Right kidney (tissue), 1 donor: Measurements from ENCODE around the gene TYROBP.
"Not testable (repeated sequence)": the region's sequence is repeated elsewhere in the genome, so short reads cannot be mapped to it uniquely, and the experiment has no call there.

ENCODE experiments used
- DNase-seq: peaks from one replicate; pipeline ENCODE4 v3.0.0-alpha.2; 2016

TYROBP gene

DNA sequence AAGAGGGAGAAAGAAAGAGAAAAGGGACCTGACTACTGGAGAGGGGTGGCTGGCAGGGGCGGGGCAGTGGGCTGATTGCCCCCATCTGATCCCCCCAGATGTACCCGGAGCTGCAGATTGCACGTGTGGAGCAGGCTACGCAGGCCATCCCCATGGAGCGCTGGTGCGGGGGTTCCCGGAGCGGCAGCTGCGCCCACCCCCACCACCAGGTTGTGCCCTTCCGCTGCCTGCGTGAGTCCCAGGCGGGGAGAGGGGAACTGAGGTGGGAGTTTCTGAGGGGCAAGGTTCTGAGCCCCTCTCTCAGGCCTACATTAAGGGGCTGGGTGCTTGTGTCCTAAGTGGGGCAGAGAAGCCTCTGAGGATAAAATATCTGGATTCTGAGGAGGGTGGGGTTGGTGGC, 37.3 kb downstream of the TYROBP start:
- no peak for DNase-seq

DNA sequence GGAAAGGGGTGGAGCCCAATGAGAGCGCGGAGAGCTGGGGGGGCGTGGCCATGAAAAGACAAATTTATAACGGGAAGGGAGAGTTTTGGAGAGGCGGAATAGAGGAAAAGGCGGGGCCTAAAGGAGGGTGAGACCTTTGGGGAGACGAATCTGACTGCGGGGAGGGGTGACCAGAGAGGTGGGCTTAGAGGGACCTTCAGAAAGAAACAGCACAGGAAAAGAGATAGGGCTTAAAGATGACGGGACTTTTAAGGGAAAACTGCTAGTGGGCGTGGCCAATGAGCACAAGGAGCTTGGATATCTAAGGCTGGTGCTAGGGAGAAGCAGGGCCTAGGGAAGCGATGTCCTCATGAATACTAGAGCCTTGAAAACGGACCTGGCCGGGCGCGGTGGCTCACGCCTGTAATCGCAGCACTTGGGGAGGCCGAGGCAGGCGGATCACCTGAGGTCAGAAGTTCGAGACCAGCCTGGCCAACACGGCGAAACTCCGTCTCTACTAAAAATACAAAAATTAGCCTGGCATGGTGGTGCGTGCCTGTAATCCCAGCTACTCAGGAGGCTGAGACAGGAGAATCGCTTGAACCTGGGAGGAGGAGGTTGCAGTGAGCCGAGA, 37.9 kb downstream of the TYROBP start:
- DNase-seq, result not testable (repeated sequence)

- peak; percentile 68 for DNase-seq
Observed at GRCh38 chr19:35869327-35870123, 38.6 kb downstream of the TYROBP start.

DNA sequence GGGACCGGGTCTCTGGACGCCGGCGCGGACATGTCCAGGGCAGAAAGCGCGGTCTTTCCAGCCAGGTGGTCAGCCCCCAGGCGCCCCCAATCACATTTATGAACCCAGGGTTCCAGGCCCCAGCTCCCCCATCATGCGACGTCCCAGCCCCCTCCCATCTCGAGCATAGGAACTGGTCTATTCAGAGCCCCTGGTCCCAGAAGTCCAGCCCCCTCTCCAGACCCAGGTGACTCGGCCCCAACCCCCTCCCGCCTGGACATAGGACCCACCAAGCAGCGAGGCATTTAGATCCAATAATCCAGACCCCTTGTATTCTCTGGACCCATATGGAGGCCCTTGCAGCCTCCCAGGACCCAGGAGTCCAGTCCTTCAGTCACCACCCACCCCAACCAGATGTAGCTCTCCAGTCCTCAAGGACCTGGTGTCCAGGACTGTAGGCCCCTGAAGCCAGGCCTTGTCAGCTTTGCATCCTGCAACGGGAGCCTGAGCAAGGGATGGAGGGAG, 39.2 kb downstream of the TYROBP start:
- DNase-seq, result peak; percentile 51

DNA sequence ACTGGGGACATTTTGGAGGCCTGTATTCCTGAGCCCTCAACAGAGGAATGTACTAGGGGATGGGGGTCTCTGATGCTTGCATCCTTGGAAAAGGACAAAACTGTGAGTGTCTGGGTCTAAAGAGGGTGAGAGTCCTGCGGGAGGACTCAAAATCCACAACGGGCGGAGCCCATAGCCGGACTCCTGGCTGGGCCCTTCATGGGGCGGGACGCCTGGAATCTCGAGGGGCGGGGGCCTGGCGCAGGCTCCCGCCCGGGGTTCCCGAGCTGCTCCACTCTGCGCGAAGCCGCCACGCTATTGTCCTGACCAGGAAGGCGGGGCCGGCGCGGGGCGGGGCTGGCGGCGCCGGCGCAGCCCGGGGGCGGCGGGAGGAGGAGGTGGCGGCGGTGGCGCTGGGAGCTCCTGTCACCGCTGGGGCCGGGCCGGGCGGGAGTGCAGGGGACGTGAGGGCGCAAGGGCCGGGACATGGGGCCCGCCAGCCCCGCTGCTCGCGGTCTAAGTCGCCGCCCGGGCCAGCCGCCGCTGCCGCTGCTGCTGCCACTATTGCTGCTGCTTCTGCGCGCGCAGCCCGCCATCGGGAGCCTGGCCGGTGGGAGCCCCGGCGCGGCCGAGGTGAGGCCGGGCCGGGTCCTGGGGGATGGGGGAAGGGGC, 39.8 kb downstream of the TYROBP start, which contains the start of gene APLP1:
APLP1 (plus strand) TSS at position 403 of the 651 bp plus-strand sequence; CDS start at position 466, 63 bp downstream.
- peak; percentile 60 for DNase-seq

GRCh38 chr19:35863018-35863417, 45.1 kb downstream of the TYROBP start:
- DNase-seq, result no peak

- DNase-seq, result no peak
Observed at GRCh38 chr19:35862528-35862927, 45.6 kb downstream of the TYROBP start.

DNA sequence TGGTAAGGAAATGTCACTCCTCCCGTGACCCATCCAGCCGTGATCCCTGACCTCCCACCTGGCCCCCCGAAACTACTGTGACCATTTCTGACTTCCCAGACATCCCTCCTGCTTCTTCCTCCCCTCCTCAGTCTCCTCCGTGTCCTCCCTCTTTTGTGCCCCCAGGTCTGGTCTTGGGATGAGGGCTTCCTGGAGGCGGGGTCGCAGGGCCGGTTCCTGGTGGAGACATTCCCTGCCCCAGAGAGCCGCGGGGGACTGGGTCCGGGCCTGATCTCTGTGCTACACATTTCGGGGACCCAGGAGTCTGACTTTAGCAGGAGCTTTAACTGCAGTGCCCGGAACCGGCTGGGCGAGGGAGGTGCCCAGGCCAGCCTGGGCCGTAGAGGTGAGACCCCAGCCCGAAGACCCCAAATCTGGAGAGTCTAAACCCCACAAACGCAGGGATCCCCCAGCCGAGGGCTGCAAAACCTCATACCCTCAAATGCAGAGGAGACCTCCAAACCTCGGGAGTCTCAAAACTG, 46.4 kb downstream of the TYROBP start:
- DNase-seq, result no peak

- DNase-seq, result peak; percentile 46
Observed at GRCh38 chr19:35860818-35861639, 47.1 kb downstream of the TYROBP start.

GRCh38 chr19:35860436-35860817, 47.7 kb downstream of the TYROBP start:
- DNase-seq, result no peak

GRCh38 chr19:35859414-35859813, 48.7 kb downstream of the TYROBP start:
- no peak for DNase-seq

DNA sequence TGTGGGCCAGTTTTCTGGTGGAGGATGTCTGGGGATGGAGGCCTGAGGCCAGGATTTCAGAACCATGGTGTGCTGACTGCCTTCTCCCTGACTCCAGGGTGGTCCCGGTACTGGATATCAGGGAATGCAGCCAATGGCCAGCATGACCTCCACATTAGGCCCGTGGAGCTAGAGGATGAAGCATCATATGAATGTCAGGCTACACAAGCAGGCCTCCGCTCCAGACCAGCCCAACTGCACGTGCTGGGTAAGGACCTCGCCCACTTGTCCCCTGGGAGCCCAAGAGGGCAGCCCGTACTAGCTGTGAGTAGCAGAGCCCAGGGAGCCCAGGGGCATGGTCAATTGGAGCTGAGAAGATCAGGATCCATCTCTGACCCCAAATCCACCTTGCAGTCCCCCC, 49.8 kb downstream of the TYROBP start:
- DNase-seq, result no peak

DNA sequence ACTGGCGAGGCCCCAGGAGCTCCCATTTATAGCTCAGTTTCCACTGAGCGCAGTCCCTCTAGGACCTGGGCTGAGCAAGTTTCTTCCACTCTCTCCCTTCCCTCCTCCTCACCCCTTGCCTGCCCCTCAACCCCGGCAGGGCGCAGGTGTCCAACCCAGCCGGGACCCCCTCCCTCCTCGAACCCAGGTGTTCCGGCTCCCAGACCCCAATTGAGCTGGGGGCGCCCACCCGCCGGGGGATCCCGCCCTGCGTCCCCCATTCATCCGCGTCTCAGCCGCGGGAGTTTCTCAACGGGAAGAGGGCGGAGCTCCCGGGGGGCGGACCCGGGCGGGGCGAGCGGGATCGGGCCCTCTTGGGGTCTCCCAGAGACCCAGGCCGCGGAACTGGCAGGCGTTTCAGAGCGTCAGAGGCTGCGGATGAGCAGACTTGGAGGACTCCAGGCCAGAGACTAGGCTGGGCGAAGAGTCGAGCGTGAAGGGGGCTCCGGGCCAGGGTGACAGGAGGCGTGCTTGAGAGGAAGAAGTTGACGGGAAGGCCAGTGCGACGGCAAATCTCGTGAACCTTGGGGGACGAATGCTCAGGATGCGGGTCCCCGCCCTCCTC, 51.4 kb downstream of the TYROBP start, which contains the start of gene KIRREL2:
KIRREL2 (plus strand) TSS at position 366 of the 604 bp plus-strand sequence; CDS start at position 575, 209 bp downstream.
- DNase-seq, result peak; percentile 77
